Muscle of leg (tissue), 11 donors: ENCODE data around the gene CAMKMT. TPM values are rescaled to one million over a fixed set of nuclear protein-coding genes. Genes with fewer than 3 reads are reported as not detected.

Experiments
- DNase-seq: peaks from one replicate; pipeline ENCODE4 v3.0.0; 2013
- H3K27ac ChIP-seq: one replicate; pipeline ENCODE4 v1.5.1; 2013; ENCODE audit warnings: mild to moderate bottlenecking, low read length, control low read depth
- H3K27me3 ChIP-seq: one replicate; pipeline ENCODE4 v1.6.1; 2013; ENCODE audit warnings: low read length; ENCODE audit not compliant: control insufficient read depth, insufficient read depth
- H3K36me3 ChIP-seq: one replicate; pipeline ENCODE4 v1.6.1; 2013; ENCODE audit warnings: low read length; ENCODE audit not compliant: control insufficient read depth, insufficient read depth
- H3K4me1 ChIP-seq: one replicate; pipeline ENCODE4 v1.6.1; 2013; ENCODE audit warnings: low read length; ENCODE audit not compliant: control insufficient read depth, insufficient read depth
- H3K4me3 ChIP-seq: one replicate; pipeline ENCODE4 v1.5.1; 2013; ENCODE audit warnings: low read length, control low read depth
- H3K9me3 ChIP-seq: replicated peaks from 2 replicates; pipeline ENCODE4 v1.6.1; 2013; ENCODE audit warnings: low read depth, low read length; ENCODE audit not compliant: control insufficient read depth
- WGBS: methylation state at CpG from one replicate; pipeline ENCODE4 v1.1.5; 2013; ENCODE audit warnings: missing lambda C conversion rate; ENCODE audit not compliant: insufficient coverage; 5-methylcytosine and 5-hydroxymethylcytosine counted together
- polyA plus RNA-seq, 8 donors: library from polyadenylated mRNA; unstranded; fragments of 120-200 nt; gene quantifications; one replicate each; pipeline versions ENCODE4 v1.2.1 to v1.2.3, GENCODE V29; 2013; ENCODE audit warnings: inconsistent platforms in 1 of 8, low replicate concordance in 1 of 8; ENCODE audit not compliant: insufficient read length in 8 of 8, insufficient read depth in 1 of 8
- total RNA-seq: library from RNA; stranded (reverse); fragments of 120-200 nt; gene quantifications from one replicate; pipeline ENCODE4 v1.2.4, GENCODE V29; 2013

CAMKMT gene
- total and polyA plus RNA-seq, 9 donors = 3.8 to 6.1 (median 4.6) TPM

GRCh38 chr2:44801289-44801840 lies 439.6 kb downstream of the CAMKMT start:
- no peak overlapping the region for H3K4me3 ChIP-seq
- 8% methylated on average over 15 of the region's 23 CpGs for WGBS

GRCh38 chr2:44801841-44802776 lies 440.4 kb downstream of the CAMKMT start:
- Histone ChIP-seq H3K4me3 (no peak overlapping the region), H3K27ac (no peak overlapping the region), H3K4me1 (no peaks in the 10 kb centered on the region), H3K27me3 (peaks cover 82% of the 10 kb centered on the region), H3K9me3 (no peaks in the 10 kb centered on the region), H3K36me3 (no peaks in the 10 kb centered on the region)
- 1% methylated on average over 57 of the region's 67 CpGs for WGBS
- DNase-seq = no peak

More at GRCh38 chr2:44801289-44801840, 439.6 kb downstream of the CAMKMT start:
- Histone ChIP-seq H3K36me3 (no peaks in the 10 kb centered on the region), H3K9me3 (no peaks in the 10 kb centered on the region), H3K4me1 (no peaks in the 10 kb centered on the region), H3K27ac (no peak overlapping the region), H3K27me3 (peaks cover 83% of the 10 kb centered on the region)
- no peak for DNase-seq

GRCh38 chr2:44802777-44803424 lies 441.2 kb downstream of the CAMKMT start:
- WGBS = under 1% methylated on average over 14 of the region's 27 CpGs
- Histone ChIP-seq H3K4me3 (no peak overlapping the region), H3K9me3 (no peaks in the 10 kb centered on the region), H3K27me3 (peaks cover 83% of the 10 kb centered on the region), H3K4me1 (no peaks in the 10 kb centered on the region), H3K27ac (no peak overlapping the region), H3K36me3 (no peaks in the 10 kb centered on the region)
- peak; percentile 18 for DNase-seq

- no peaks in the 10 kb centered on the region for H3K4me1 ChIP-seq
These were observed 442.9 kb downstream of the CAMKMT start for GRCh38 chr2:44804406-44805265.

GRCh38 chr2:44805401-44806235 lies 443.9 kb downstream of the CAMKMT start:
- Histone ChIP-seq H3K36me3 (no peaks in the 10 kb centered on the region), H3K27me3 (peaks cover 66% of the 10 kb centered on the region), H3K27ac (no peak overlapping the region), H3K4me3 (no peak overlapping the region), H3K9me3 (no peaks in the 10 kb centered on the region), H3K4me1 (no peaks in the 10 kb centered on the region)
- WGBS = 2% methylated on average over 10 of the region's 16 CpGs
- DNase-seq = no peak

More at GRCh38 chr2:44804406-44805265, 442.9 kb downstream of the CAMKMT start:
- Histone ChIP-seq H3K27ac (no peak overlapping the region), H3K27me3 (peaks cover 74% of the 10 kb centered on the region), H3K36me3 (no peaks in the 10 kb centered on the region), H3K4me3 (no peak overlapping the region), H3K9me3 (no peaks in the 10 kb centered on the region)
- 38% methylated on average over 3 of the region's 12 CpGs for WGBS
- no peak for DNase-seq

- Histone ChIP-seq H3K27me3 (peaks cover 62% of the 10 kb centered on the region), H3K36me3 (no peaks in the 10 kb centered on the region), H3K4me1 (no peaks in the 10 kb centered on the region), H3K27ac (no peak overlapping the region), H3K9me3 (no peaks in the 10 kb centered on the region), H3K4me3 (no peak overlapping the region)
- 0% methylated on average over 4 of the region's 14 CpGs for WGBS
- DNase-seq = no peak
These were observed 445.7 kb downstream of the CAMKMT start for GRCh38 chr2:44807201-44808025.

DNA sequence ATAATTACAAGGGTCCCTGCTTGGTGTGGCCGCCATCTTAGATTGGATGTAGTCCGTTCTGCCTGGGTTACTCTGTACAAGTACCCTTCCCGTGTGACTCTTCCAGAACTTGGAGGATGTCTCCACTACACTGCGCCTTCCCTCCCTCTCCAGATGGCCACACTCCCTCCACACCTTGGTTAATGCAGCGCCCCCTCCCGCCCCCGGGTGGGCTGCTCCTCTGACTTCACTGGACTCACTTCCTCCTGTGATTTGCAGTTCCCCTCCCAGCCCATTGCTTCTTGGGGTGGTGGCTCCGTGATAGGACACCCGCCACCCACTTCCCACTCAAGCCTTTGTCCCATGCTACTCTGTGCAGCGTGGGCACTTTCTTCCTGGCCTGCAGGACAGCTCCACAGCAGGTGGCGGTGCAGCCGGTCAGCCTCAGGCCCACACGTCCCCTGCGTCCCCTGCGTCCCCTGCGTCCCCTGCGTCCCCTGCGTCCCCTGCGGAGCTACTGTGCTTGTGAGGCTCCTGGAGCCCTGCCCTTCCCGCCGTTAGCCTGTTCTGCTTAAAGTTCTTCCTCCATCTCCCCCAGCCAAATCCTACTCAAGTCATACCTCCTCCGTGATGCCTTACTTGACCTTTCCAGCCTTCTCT lies 449.3 kb downstream of the CAMKMT start:
- Histone ChIP-seq H3K4me3 (no peak overlapping the region), H3K27ac (no peak overlapping the region), H3K36me3 (no peaks in the 10 kb centered on the region), H3K9me3 (no peaks in the 10 kb centered on the region), H3K27me3 (peaks cover 54% of the 10 kb centered on the region), H3K4me1 (no peaks in the 10 kb centered on the region)
- 83% methylated on average over 22 of the region's 22 CpGs for WGBS
- DNase-seq = no peak

DNA sequence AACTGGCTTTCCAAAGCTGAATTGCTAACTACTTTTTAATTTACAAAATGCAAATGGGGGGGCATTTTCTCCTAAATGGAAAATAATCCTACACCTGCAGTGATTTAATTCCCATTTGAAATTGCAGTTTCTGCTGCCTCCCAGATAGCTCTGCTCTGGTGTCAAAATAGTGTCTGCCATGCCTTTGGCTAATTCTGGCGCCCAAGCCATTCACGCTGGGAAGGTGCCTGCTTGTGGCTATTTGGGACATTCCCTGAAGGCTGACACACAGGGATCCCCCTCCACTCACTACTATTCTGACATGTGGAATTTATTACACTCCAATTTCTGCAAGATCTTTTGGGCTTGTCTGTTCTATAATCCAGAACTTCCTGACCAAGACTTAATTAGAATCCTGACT lies 451.4 kb downstream of the CAMKMT start:
- no peaks in the 10 kb centered on the region for H3K4me1 ChIP-seq
- WGBS = 28% methylated on average over 2 of the region's 2 CpGs
- H3K27ac ChIP-seq = no peak overlapping the region
- no peaks in the 10 kb centered on the region for H3K36me3 ChIP-seq
- DNase-seq = no peak
- no peaks in the 10 kb centered on the region for H3K9me3 ChIP-seq
- H3K4me3 ChIP-seq = no peak overlapping the region
- H3K27me3 ChIP-seq = peaks cover 43% of the 10 kb centered on the region
